GM12878 (cell line): ENCODE results near the gene CDSN. TPM values are rescaled to one million over a fixed set of nuclear protein-coding genes. Genes with fewer than 3 reads are reported as not detected.

ENCODE experiments used
- ATAC-seq: fragments of 200-7000 bp; cut with Tn5 transposase; 3 replicates; pipeline ENCODE4 v1.9.1; 2020; ENCODE audit warnings: mild to moderate bottlenecking, moderate library complexity
- BruUV-seq: library from RNA; stranded (reverse); fragments of 400-500 nt; replicated peaks from 2 replicates; lab custom pipeline; 2021; lab: Mats Ljungman, UMichigan
- CTCF ChIA-PET: fragments of 300-600 bp; sonication (Branson Sonifier 250); formaldehyde crosslinking; extraction: SDS; loops from one replicate; lab custom pipeline; 2021; ENCODE audit warnings: inconsistent platforms; lab: Yijun Ruan, JAX
- POLR2A ChIA-PET: fragments of 350-600 bp; formaldehyde crosslinking; extraction: SDS; loops from one replicate; lab custom pipeline; 2021; ENCODE audit warnings: inconsistent platforms; lab: Charles Lee
- RAD21 ChIA-PET: fragments of 300-600 bp; sonication (Branson Sonifier 250); formaldehyde crosslinking; loops from one replicate; lab custom pipeline; 2023; ENCODE audit warnings: antibody characterized with exemption; ENCODE audit not compliant: unreplicated experiment; lab: Charles Lee
- SMC1A ChIA-PET: fragments of 300-600 bp; sonication (Branson Sonifier 250); formaldehyde crosslinking; loops from one replicate; lab custom pipeline; 2023; ENCODE audit not compliant: unreplicated experiment, uncharacterized antibody; lab: Charles Lee
- DNase-seq: peaks from one replicate; pipeline ENCODE4 v3.0.0-alpha.2; 2011; ENCODE audit warnings: low read depth, low spot score
- FAIRE-seq: peaks from 3 replicates; lab custom pipeline; 2011; peaks lifted over from hg19 to GRCh38; lab: Jason Lieb, UNC
- H2AFZ ChIP-seq: 2 replicates; pipeline ENCODE4 v1.6.0; 2011; ENCODE audit warnings: low read depth, low read length, control low read depth; ENCODE audit not compliant: control insufficient read depth
- H3K27ac ChIP-seq: 2 replicates; pipeline ENCODE4 v1.5.1; 2011; ENCODE audit warnings: control low read depth; ENCODE audit not compliant: control insufficient read depth, insufficient read depth
- H3K27me3 ChIP-seq, 2 experiments: replicated peaks in 1 of 2; 2 replicates each; pipeline versions ENCODE4 v1.6.0 to v1.6.1; 2011; ENCODE audit warnings: low read length in 1 of 2; ENCODE audit not compliant: control insufficient read depth in 2 of 2, insufficient read depth in 2 of 2
- H3K36me3 ChIP-seq, 2 experiments: 2 replicates each; pipeline ENCODE4 v1.5.1; 2011; ENCODE audit warnings: low read length in 1 of 2; ENCODE audit not compliant: control insufficient read depth in 2 of 2, insufficient read depth in 2 of 2
- H3K4me1 ChIP-seq: 2 replicates; pipeline ENCODE4 v1.6.1; 2011; ENCODE audit warnings: mild to moderate bottlenecking, low read length, moderate library complexity, mixed read lengths; ENCODE audit not compliant: control insufficient read depth, insufficient read depth
- H3K4me2 ChIP-seq: 2 replicates; pipeline ENCODE4 v1.6.0; 2011; ENCODE audit warnings: control low read depth; ENCODE audit not compliant: control insufficient read depth, insufficient read depth
- H3K4me3 ChIP-seq: fragments of 200-600 bp; sonication (generic); 2 replicates; pipeline ENCODE4 v1.5.1; 2016
- H3K79me2 ChIP-seq: 2 replicates; pipeline ENCODE4 v1.6.0; 2011; ENCODE audit warnings: low read length; ENCODE audit not compliant: control insufficient read depth, insufficient read depth
- H3K9ac ChIP-seq: 2 replicates; pipeline ENCODE4 v1.8.0; 2011; ENCODE audit warnings: low read length, control low read depth, mixed read lengths; ENCODE audit not compliant: control insufficient read depth, insufficient read depth
- H3K9me3 ChIP-seq: replicated peaks from 3 replicates; pipeline ENCODE4 v1.5.1; 2011; ENCODE audit warnings: mild to moderate bottlenecking, low read length; ENCODE audit not compliant: control insufficient read depth, insufficient read depth
- H4K20me1 ChIP-seq: 2 replicates; pipeline ENCODE4 v1.6.0; 2011; ENCODE audit not compliant: control insufficient read depth, insufficient read depth
- ATF7 ChIP-seq: fragments of 450-650 bp; IDR thresholded peaks from 2 replicates; pipeline ENCODE4 v1.6.1; 2016; ENCODE audit warnings: low read depth, mild to moderate bottlenecking
- BMI1 ChIP-seq: fragments of 450-650 bp; IDR thresholded peaks from 2 replicates; pipeline ENCODE4 v1.6.1; 2016; ENCODE audit warnings: mild to moderate bottlenecking, moderate library complexity, borderline replicate concordance
- CBX3 ChIP-seq: fragments of 200-600 bp; sonication (generic); IDR thresholded peaks from 2 replicates; pipeline ENCODE4 v1.6.1; 2016; ENCODE audit warnings: low read depth, borderline replicate concordance
- CREM ChIP-seq: IDR thresholded peaks from 2 replicates; pipeline ENCODE4 v1.6.1; 2014; ENCODE audit warnings: antibody characterized with exemption, low read depth
- DPF2 ChIP-seq: fragments of 450-650 bp; IDR thresholded peaks from 2 replicates; pipeline ENCODE4 v1.6.1; 2017; ENCODE audit warnings: mild to moderate bottlenecking
- EGR1 ChIP-seq, 2 experiments: IDR thresholded peaks; 1 replicate in 1 of 2; 2 replicates in 1 of 2; pipeline ENCODE4 v1.6.1; 2011 to 2012; ENCODE audit warnings: low read depth in 2 of 2, low read length in 2 of 2, borderline replicate concordance in 1 of 2, mild to moderate bottlenecking in 1 of 2, moderate library complexity in 1 of 2
- EP300 ChIP-seq, 2 experiments: fragments of 150-350 bp in 1 of 2; IDR thresholded peaks; 2 replicates each; pipeline ENCODE4 v1.6.1; 2011 to 2012; ENCODE audit warnings: low read depth in 2 of 2, low read length in 2 of 2, borderline replicate concordance in 1 of 2, improper control_type of control experiment in 1 of 2, inconsistent platforms in 1 of 2; ENCODE audit not compliant: control insufficient read depth in 1 of 2
- FOXM1 ChIP-seq: IDR thresholded peaks from 2 replicates; pipeline ENCODE4 v1.6.1; 2012; ENCODE audit warnings: low read depth, mild to moderate bottlenecking, inconsistent platforms, low read length, moderate library complexity
- GABPA ChIP-seq: IDR thresholded peaks from 2 replicates; pipeline ENCODE4 v1.6.1; 2014; ENCODE audit warnings: antibody characterized with exemption, low read depth, mild to moderate bottlenecking, inconsistent platforms
- IKZF1 ChIP-seq: fragments of 450-650 bp; conservative IDR thresholded peaks from 2 replicates; pipeline ENCODE4 v1.6.1; 2017; ENCODE audit warnings: antibody characterized with exemption, mild to moderate bottlenecking
- IKZF2 ChIP-seq, 2 experiments: fragments of 450-650 bp; IDR thresholded peaks; 2 replicates each; pipeline ENCODE4 v1.6.1; 2017; ENCODE audit warnings: mild to moderate bottlenecking in 2 of 2, moderate library complexity in 2 of 2
- MTA2 ChIP-seq: fragments of 450-650 bp; IDR thresholded peaks from 2 replicates; pipeline ENCODE4 v1.6.1; 2016; ENCODE audit warnings: low read depth, mild to moderate bottlenecking, moderate library complexity
- NR2F1 ChIP-seq: fragments of 450-650 bp; conservative IDR thresholded peaks from 2 replicates; pipeline ENCODE4 v1.6.1; 2017; ENCODE audit warnings: mild to moderate bottlenecking
- SUZ12 ChIP-seq: fragments of 200-600 bp; sonication (generic); IDR thresholded peaks from one replicate; pipeline ENCODE4 v1.6.1; 2018; ENCODE audit warnings: antibody characterized with exemption, mild to moderate bottlenecking; ENCODE audit not compliant: unreplicated experiment
- TCF7 ChIP-seq: IDR thresholded peaks from 2 replicates; pipeline ENCODE4 v1.6.1; 2014; ENCODE audit warnings: antibody characterized with exemption, borderline replicate concordance
- YBX1 ChIP-seq: fragments of 450-650 bp; IDR thresholded peaks from 2 replicates; pipeline ENCODE4 v1.6.1; 2016; ENCODE audit warnings: antibody characterized with exemption
- WGBS: methylation state at CpG from one replicate; pipeline ENCODE4 v1.1.6; 2016; ENCODE audit warnings: low lambda C conversion rate; ENCODE audit not compliant: insufficient replicate concordance, insufficient coverage; ENCODE audit errors: missing lambda C conversion rate; 5-methylcytosine and 5-hydroxymethylcytosine counted together
- in situ Hi-C: fragments of 300-500 bp; cut with MboI; formaldehyde crosslinking; loops from 9 replicates; pipeline ENCODE4 v1.14.3; 2018; ENCODE audit warnings: mixed read lengths
- intact Hi-C: fragments of 100-400 bp; cut with micrococcal nuclease; formaldehyde crosslinking; loops from one replicate; pipeline ENCODE4 v1.14.2; 2022; ENCODE audit not compliant: unreplicated experiment
- polyA plus RNA-seq, 11 experiments: library from polyadenylated mRNA; depleted of rRNA in 4 of 11; unstranded in 6 of 11; stranded (reverse) in 5 of 11; fragments of >200 nt; fragmentation: Nextera tagmentation in 4 of 11; fragmentation: Illumina TruSeq in 1 of 11; extraction: Ambion mirVana in 4 of 11; extraction: Trizol in 1 of 11; gene quantifications; 1 replicate in 1 of 11; 2 replicates in 10 of 11; pipeline versions ENCODE4 v1.2.1 to v1.2.3, GENCODE V29; 2011 to 2016; ENCODE audit warnings: inconsistent platforms in 2 of 11, missing spikeins in 2 of 11, low read depth in 1 of 11
- total RNA-seq, 4 experiments: library from RNA; depleted of rRNA in 3 of 4; stranded (reverse); fragments of >200 nt in 3 of 4; fragmentation: Illumina TruSeq in 1 of 4; extraction: Trizol in 1 of 4; gene quantifications; 2 replicates each; pipeline versions ENCODE4 v1.2.1 to v1.2.3, GENCODE V29; 2013 to 2021

Gene CDSN
- total and polyA plus RNA-seq, 10 of the 15 experiments (the other 5 are each of a cell fraction or from before 2014, with no cell fraction given) = 0.01 TPM; not detected in 9

- H3K36me3 ChIP-seq = no peaks in the 10 kb centered on the region
- H3K27ac ChIP-seq = no peak overlapping the region
- FAIRE-seq = no peak
- H4K20me1 ChIP-seq = no peaks in the 10 kb centered on the region
- no peak overlapping the region for H3K9ac ChIP-seq
- CTCF ChIA-PET = interaction anchor here (0.8 to 22.9 kb wide), 12 partner anchors 10 to 299 kb away, joined by 3 to 326 read pairs (median 6); partner anchors contain the start of genes CCHCR1 and TCF19
- no peaks in the 10 kb centered on the region; a peak in 4 of 4 replicates for H3K27me3 ChIP-seq
- WGBS = 33% methylated on average over 14 of the region's 16 CpGs
- RAD21 ChIA-PET = interaction anchor here (0.5 to 2.3 kb wide), 8 partner anchors 11 to 304 kb away, joined by 3 to 8 read pairs (median 3); no protein-coding TSS in a partner anchor
- intact Hi-C loops (no loop called here), in situ Hi-C loops (no loop called here)
- no peak for DNase-seq
- no peaks in the 10 kb centered on the region for H3K9me3 ChIP-seq
- H3K4me1 ChIP-seq = no peaks in the 10 kb centered on the region; the same call in 1 of the 2 replicates
- no peaks in the 10 kb centered on the region for H3K79me2 ChIP-seq
- POLR2A ChIA-PET = interaction anchor here (1.2 kb wide), 1 partner anchor 35 kb away, joined by 4 read pairs; no protein-coding TSS in a partner anchor
- BruUV-seq = no TSS peak
- peak; percentile 52 for ATAC-seq
- SMC1A ChIA-PET = interaction anchor here (0.8 to 2.9 kb wide), 6 partner anchors 8 to 67 kb away, joined by 3 to 8 read pairs (median 4); no protein-coding TSS in a partner anchor
- H2AFZ ChIP-seq = no peak overlapping the region; the same call in 1 of the 2 replicates
- H3K4me2 ChIP-seq = no peak overlapping the region
- TF ChIP-seq EGR1 (IDR thresholded peaks at IDR 0.05; ENCODE audit: borderline replicate concordance in 1 of 2, low read depth in 2 of 2, low read length in 2 of 2) (no peak), TCF7 (no peak), DPF2 (0 out of 2 replicates have a peak, but pooled peaks have one; percentile 49), NR2F1 (no peak), CBX3 (no peak), EP300 (IDR thresholded peaks at IDR 0.05; ENCODE audit: borderline replicate concordance in 1 of 2, control insufficient read depth in 1 of 2, low read depth in 2 of 2, low read length in 2 of 2) (no peak), SUZ12 (no peak), FOXM1 (no peak), CREM (no peak), ATF7 (peak; percentile 63), GABPA (no peak), MTA2 (peak; percentile 73), BMI1 (no peak), IKZF2 (IDR thresholded peaks at IDR 0.05) (peak in 1 of 2 experiments; percentile 16; a peak in 1 of 4 replicates), YBX1 (no peak), IKZF1 (peak; percentile 45; the same call in 1 of the 2 replicates)
- H3K4me3 ChIP-seq = no peak overlapping the region
Measured at GRCh38 chr6:31126396-31127175, 6.3 kb upstream of the CDSN start.
